ENCODE measurements around the gene KLHDC9.

Gene KLHDC9

DNA sequence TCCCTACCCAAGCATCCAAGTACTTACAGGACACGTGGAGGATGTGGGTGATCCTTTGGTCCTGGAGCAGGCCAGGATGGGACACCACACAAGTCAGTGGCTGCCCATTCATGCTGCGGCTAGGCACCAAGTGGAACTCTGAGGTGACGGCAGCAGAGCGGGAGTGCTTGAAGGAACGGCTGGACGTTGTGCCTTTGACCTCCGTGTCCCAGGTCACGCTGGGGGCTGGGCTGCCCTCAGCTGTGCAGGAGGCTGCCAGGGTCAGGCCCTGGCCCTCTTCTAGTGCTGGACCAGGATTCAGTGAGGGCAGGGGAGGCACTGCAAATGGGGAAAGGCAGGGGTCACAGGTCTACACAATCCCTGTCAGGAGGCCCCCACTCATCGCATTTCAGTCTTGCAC lies 20.7 kb upstream of the KLHDC9 start:
- DNase-seq (ENCODE audit: low spot score), result no peak

DNA sequence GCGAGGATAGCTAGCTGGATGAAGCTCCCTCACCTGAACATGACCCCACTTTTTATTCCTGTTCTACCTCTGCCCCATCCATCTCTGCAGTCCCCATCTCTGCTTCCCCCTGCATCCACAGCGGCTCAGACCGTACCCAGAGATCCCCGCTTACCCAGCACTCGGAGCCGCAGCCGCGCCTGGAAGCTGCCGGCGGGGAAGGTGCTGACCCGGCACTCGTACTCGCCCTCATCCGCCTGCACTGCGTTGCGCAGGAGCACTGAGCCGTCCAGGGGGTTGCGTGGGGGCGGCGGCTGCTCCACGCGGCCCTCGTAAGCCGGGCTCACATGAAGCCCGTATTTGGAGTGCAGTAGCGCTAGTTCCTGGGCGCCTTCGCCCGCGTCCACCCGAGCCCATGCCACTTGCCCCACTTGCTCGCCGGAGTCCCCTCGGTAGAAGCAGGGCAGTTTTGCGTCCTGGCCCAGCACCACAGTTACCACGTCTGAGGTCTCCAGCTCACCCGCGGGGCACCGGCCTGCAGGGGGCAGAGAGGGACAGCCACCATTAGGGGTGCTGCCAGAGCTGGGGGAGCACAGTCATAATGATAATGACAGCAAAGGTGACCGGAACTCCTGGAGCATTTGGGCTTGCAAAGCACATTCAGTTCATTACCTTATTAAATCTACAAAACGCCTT lies 18.6 kb upstream of the KLHDC9 start:
- DNase-seq (ENCODE audit: low spot score), result no peak

- DNase-seq (ENCODE audit: low spot score), result no peak
Observed at GRCh38 chr1:161080441-161081405, 17.4 kb upstream of the KLHDC9 start.

GRCh38 chr1:161081519-161081918 lies 16.6 kb upstream of the KLHDC9 start:
- no peak for DNase-seq (ENCODE audit: low spot score)

DNA sequence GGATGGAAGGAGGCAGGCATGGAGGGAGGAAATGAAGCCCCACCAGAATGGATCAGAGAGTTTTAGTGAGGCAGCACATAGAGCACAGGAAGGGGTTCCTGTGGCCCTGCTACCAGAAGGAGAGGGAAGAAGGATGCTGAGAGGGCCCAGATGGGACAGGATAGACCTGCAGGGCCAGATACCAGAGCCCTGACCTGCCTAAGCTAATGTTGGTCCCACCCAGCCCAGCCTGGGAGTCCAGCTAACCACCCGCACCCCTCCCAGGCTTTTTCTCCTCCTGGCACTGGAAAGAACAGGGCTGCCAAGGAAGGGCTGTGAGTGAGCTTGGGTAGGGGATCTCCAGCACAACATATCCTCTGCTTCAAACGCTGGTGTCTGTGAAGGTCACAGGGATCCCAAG lies 15.7 kb upstream of the KLHDC9 start:
- DNase-seq (ENCODE audit: low spot score), result no peak

- no peak for DNase-seq (ENCODE audit: low spot score)
Observed at GRCh38 chr1:161082996-161083747, 15.0 kb upstream of the KLHDC9 start.

GRCh38 chr1:161083748-161084596 lies 14.2 kb upstream of the KLHDC9 start:
- DNase-seq (ENCODE audit: low spot score), result no peak

- DNase-seq (ENCODE audit: low spot score), result no peak
Observed at GRCh38 chr1:161084597-161084988, 13.6 kb upstream of the KLHDC9 start.

- DNase-seq (ENCODE audit: low spot score), result no peak
Observed at GRCh38 chr1:161085165-161085564, 13.0 kb upstream of the KLHDC9 start.

- DNase-seq (ENCODE audit: low spot score), result no peak
Observed at GRCh38 chr1:161086457-161086856, 11.7 kb upstream of the KLHDC9 start.

DNA sequence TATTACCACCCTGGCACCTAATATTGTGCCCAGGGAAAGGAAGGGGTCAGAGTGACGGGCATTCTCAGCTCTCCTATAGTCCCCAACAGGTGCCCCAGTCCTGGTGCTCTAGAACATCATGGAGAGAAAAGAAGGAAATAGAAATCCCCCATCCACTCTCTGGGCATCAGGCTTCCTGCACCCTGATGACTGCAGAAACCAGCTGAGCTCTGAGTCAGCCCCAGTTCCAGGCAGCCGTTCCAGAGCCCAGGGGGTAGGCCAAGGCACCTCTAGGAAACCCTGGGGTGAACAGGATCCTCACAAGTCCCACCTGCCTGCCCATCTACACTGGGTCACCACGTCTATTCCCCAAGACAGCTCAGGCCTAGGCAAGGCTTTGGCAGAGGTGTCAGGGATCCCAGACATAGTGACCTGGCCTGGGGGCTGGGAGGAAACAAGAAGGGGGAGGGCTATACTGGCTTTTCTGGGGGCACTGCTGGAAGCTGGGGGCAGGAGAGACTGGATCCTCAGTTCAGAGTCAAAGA lies 9.5 kb upstream of the KLHDC9 start:
- no peak for DNase-seq (ENCODE audit: low spot score)

GRCh38 chr1:161089251-161089924 lies 8.8 kb upstream of the KLHDC9 start, which contains the start of gene NECTIN4:
TSS of gene NECTIN4 (minus strand) at chr1:161089558. CDS start at chr1:161089296, 262 bp downstream.
- DNase-seq (ENCODE audit: low spot score), result no peak

GRCh38 chr1:161089938-161090337 lies 8.2 kb upstream of the KLHDC9 start:
- no peak for DNase-seq (ENCODE audit: low spot score)

DNA sequence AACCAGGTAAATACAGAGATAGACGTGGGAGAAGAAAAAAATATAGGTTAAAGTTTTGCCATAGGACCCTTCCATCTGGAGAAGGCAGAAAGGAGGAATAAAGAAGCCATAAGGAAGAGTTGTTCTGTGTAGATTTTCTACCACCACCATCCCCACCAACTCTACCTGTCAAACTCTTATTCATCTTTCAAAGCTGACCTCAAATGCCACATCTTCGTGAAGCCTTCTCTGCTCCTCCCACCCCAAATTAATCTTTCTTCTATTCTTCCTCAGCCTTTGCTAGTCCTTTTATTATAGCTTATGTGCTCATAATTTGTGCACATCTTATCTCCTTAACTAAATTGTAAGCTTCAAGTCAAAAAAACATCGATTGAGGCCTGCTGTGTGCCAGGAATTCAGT lies 7.5 kb upstream of the KLHDC9 start:
- DNase-seq (ENCODE audit: low spot score), result no peak

- DNase-seq (ENCODE audit: low spot score), result no peak
Observed at GRCh38 chr1:161091093-161091492, 7.1 kb upstream of the KLHDC9 start.

- no peak for DNase-seq (ENCODE audit: low spot score)
Observed at GRCh38 chr1:161091796-161092507, 6.2 kb upstream of the KLHDC9 start.

DNA sequence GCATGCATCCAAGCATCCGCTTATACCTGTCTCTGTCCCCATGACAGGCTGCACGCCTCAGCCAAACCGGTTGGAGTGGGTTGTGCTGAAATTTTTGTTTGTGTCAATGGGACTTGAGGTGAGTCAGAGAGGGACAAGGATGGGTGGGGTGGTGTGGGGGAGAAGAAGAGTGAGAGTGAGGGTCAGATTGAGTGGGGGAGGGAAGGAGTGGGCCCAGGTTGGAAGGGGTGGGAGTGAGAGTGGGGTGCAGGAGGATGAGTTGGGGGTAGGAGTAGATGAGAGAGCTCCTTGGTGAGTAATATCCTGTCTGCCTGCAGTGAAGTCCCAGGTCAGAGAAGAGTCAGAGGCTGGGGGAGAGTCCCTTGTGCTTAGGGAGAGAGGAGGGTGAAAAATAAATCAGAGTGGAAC lies 5.5 kb upstream of the KLHDC9 start:
- DNase-seq (ENCODE audit: low spot score), result no peak

DNA sequence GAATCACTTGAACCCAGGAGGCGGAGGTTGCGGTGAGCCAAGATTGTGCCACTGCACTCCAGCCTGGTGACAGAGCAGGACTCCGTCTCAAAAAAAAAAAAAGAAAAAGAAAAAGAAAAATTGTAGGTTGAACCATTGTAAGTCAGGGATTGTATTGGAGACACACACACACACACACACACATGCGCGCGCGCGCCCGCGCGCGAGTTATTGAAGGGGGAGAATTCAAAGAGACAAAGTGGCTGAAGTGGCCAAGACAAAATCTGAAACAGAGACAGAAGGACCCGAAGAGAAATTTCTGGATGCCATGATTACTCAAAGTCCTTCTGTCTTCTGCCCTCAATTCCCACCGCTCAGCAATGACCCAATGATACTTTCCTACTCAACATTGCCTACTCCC lies 3.7 kb upstream of the KLHDC9 start:
- no peak for DNase-seq (ENCODE audit: low spot score)

DNA sequence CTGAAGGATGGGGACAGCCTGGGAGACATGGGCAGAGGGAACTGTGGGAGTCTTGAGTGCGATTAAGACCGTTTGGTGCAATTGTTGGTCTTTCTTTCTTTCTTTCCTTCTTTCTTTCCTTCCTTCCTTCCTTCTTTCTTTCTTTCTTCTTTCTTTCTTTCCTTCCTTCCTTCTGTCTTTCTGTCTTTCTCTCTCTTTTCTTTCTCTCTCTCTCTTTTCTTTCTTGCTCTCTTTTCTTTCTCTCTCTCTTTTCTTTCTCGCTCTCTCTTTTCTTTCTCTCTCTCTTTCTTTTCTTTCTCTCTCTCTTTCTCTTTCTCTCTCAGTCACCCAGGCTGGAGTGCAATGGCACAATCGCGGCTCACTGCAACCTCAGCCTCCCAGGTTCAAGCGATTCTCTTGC lies 2.9 kb upstream of the KLHDC9 start:
- DNase-seq (ENCODE audit: low spot score), result no peak

- no peak for DNase-seq (ENCODE audit: low spot score)
Observed at GRCh38 chr1:161096015-161096414, 2.1 kb upstream of the KLHDC9 start.
